Coronary artery (tissue), 2 donors: ENCODE results near the gene RNU5B-1.

Experiments used
- DNase-seq: peaks from one replicate; pipeline ENCODE4 v3.0.0-alpha.2; 2017; ENCODE audit warnings: low spot score
- H3K27ac ChIP-seq, 2 donors: fragments of 200-600 bp; sonication (generic); one replicate each; pipeline ENCODE4 v1.5.1; 2016 to 2019
- H3K4me3 ChIP-seq: fragments of 200-600 bp; sonication (generic); 2 replicates; pipeline ENCODE4 v1.5.1; 2016; ENCODE audit warnings: mild to moderate bottlenecking, moderate library complexity
- CTCF ChIP-seq: fragments of 200-600 bp; sonication (generic); IDR thresholded peaks from one replicate; pipeline ENCODE4 v1.5.1; 2019; ENCODE audit warnings: antibody characterized with exemption

Gene RNU5B-1

GRCh38 chr15:65327651-65328393, 23.3 kb downstream of the RNU5B-1 start:
- no peak for TF ChIP-seq CTCF
- no peak overlapping the region for H3K27ac ChIP-seq

DNA sequence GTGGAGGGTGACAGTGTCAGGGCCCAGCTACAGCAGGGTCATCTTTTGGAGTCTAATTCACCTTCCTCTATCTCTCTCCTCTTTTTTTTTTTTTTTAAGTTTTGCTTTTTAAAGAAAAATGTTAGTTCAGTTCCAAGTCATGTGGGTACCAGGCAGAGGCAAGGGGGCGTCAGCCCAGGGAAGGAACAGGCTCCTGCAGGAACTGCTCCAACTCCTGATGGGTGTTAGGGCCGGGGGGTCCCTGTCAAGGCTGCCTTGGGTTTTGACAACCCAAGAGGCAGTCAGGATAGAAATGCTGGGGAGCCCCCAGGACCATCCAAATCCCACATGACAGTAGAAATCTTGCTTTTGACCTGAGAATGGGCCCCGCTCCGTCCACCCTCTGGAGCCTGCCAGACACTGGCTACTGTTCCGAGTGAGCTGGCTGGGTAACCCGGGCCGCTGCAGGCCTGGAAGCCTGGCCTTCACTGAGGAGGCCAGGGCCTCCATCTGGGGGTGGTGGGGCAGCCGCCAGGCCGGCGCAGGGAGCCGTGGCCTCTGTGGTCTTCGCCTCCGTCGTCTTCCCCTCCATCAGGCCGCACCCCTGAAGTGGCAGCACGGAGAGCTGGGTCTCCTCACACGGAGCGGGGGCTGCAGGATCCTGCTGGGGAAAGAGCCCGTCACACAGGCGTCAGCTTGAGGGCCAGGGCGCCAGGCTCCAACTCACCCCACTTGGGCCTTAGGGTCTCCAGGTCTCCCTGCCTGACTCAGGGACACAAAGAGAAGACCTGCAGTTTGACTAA, 24.2 kb downstream of the RNU5B-1 start:
- Histone ChIP-seq H3K4me3 (no peak overlapping the region), H3K27ac (no peak overlapping the region)
- no peak for TF ChIP-seq CTCF
- no peak for DNase-seq

More at GRCh38 chr15:65327651-65328393, 23.3 kb downstream of the RNU5B-1 start:
- no peak overlapping the region for H3K4me3 ChIP-seq
- no peak for DNase-seq

DNA sequence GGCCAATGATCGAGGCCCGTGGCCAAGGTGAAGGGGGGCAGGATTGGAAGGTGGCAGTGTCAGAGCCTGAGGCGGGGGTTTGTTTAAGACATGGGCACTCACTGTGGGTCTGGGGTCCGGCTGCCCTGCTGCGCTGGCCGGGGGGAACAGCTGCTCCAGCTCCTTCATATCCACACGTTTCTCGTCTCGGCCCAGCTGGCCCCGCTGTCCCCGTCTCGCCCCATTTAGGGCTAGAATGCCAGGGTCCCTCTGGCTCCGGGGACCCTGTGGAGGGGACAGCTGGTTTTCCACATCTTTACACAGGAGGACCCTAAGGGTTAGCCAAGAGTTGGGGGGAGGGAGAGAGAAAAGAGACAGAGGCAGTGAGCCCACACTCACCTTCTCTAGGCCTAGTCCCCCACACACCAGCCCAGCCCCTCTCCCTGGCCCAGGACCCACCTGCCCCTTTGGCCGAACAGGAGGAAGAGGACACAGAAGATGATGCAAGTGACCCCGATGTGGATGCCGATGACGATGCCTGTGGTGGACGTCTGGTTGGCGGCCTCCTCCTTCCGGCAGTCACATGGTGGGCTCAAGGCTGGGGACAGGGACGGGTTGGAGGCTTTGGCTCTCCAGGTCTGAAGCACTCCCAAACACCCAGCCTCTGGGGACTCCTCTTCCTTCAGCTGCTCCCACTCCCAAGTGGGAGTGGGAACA, 25.0 kb downstream of the RNU5B-1 start:
- no peak for TF ChIP-seq CTCF
- no peak for DNase-seq
- no peak overlapping the region for H3K4me3 ChIP-seq
- H3K27ac ChIP-seq, result no peak overlapping the region

- no peak for DNase-seq
- Histone ChIP-seq H3K27ac (no peak overlapping the region), H3K4me3 (no peak overlapping the region)
- no peak for TF ChIP-seq CTCF
Observed at GRCh38 chr15:65329984-65330735, 25.7 kb downstream of the RNU5B-1 start.

- Histone ChIP-seq H3K4me3 (no peak overlapping the region), H3K27ac (no peak overlapping the region)
- no peak for DNase-seq
- TF ChIP-seq CTCF, result no peak
Observed at GRCh38 chr15:65330934-65331645, 26.6 kb downstream of the RNU5B-1 start.

DNA sequence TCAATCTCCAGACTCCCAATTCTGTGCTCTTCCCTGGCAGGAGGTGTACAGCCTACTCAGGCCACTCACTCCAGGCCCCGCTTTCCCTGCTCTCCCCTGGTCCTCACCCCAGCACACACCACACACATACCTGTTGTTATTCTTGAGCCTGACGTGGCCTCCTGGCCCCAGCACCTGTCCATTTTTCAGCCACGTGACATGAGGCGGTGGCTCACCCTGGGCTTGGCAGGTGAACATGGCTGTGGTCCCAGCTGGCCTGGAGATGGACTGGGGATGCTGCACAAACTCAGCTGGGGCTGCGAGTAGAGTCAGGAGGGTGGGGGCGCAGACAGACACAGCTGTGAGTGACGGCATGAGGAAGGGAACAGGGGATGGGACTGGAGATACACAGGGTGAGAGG, 27.3 kb downstream of the RNU5B-1 start:
- Histone ChIP-seq H3K4me3 (no peak overlapping the region), H3K27ac (no peak overlapping the region)
- DNase-seq, result no peak
- TF ChIP-seq CTCF, result no peak
